ENCODE results near the gene ZNF439. TPM values are rescaled to one million over a fixed set of nuclear protein-coding genes. Genes with fewer than 3 reads are reported as not detected.
"Not testable (repeated sequence)": the region's sequence is repeated elsewhere in the genome, so short reads cannot be mapped to it uniquely, and the experiment has no call there.

Gene ZNF439
- total RNA-seq, 1 donor from 2014 or later = 4.9 TPM

DNA sequence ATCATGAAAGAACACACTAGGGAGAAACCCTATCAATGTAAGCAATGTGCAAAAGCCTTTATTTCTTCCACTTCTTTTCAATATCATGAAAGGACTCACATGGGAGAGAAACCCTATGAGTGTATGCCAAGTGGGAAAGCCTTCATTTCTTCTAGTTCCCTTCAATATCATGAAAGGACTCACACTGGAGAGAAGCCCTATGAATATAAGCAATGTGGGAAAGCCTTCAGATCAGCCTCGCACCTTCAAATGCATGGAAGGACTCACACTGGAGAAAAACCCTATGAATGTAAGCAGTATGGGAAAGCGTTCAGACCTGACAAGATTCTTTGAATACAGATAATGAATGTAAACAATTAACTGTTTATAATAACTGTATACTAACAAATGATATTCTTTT lies 15.0 kb upstream of the ZNF439 start:
- Mint-ChIP-seq H3K27ac (ENCODE audit: unreplicated experiment) (no peak overlapping the region), H3K4me1 (ENCODE audit: low read depth) (no peaks in the 10 kb centered on the region), H3K36me3 (ENCODE audit: low read depth) (peaks cover 57% of the 10 kb centered on the region), H3K4me3 (ENCODE audit: unreplicated experiment) (no peak overlapping the region), H3K9me3 (ENCODE audit: low read depth) (peaks cover 49% of the 10 kb centered on the region), H3K27me3 (ENCODE audit: low read depth) (no peaks in the 10 kb centered on the region)
- no peak for TF ChIP-seq CTCF (IDR thresholded peaks at IDR 0.05)
- DNase-seq (ENCODE audit: low spot score) = no peak

DNA sequence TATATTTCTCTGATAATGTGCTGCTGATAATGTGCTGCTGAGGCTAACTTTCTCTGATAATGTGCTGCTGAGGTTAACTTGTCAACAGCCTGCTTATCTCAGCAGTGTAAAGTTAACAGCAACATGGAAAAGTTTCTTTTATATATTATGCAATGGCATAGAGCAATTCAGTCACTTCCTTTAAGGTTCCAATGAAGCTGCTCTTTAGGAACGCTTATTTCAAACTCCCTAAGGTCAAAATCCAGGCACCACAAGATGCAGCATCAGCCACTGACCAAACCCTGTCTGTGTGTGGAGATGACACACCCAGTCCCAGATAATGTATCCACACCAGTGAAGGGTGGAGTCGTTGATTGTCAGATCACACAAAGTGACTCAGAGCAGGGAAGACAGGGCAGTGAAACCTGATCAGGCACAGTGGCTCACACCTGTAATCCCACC lies 12.9 kb upstream of the ZNF439 start:
- Mint-ChIP-seq H3K36me3 (ENCODE audit: low read depth) (peaks cover 39% of the 10 kb centered on the region), H3K9me3 (ENCODE audit: low read depth) (peaks cover 43% of the 10 kb centered on the region)
- not testable (repeated sequence) for H3K4me3 Mint-ChIP-seq (ENCODE audit: unreplicated experiment); H3K27me3 Mint-ChIP-seq (ENCODE audit: low read depth); H3K27ac Mint-ChIP-seq (ENCODE audit: unreplicated experiment); H3K4me1 Mint-ChIP-seq (ENCODE audit: low read depth); DNase-seq (ENCODE audit: low spot score)

DNA sequence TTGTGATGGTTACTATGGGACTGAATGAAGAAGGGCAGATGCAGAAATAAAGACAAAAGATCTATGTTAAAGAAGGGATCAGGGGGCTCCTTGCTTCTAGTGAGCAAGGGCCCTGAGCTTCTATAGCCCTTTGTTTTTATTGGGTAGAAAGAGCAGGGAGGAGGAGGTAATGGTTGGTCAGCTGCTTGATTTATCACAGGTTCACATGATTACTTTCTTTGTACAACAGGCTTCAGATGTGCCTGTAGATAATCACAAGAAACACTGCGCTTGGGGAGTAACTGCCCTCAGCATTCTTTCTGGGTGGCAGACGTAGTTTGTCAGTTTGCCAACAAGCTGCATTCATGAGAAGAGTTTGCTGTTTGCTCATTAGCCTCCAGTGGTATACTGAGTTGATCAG lies 4.8 kb upstream of the ZNF439 start:
- Mint-ChIP-seq H3K27me3 (ENCODE audit: low read depth) (no peaks in the 10 kb centered on the region), H3K4me1 (ENCODE audit: low read depth) (peaks cover 3% of the 10 kb centered on the region), H3K27ac (ENCODE audit: unreplicated experiment) (no peak overlapping the region), H3K9me3 (ENCODE audit: low read depth) (peaks cover 7% of the 10 kb centered on the region), H3K4me3 (ENCODE audit: unreplicated experiment) (no peak overlapping the region), H3K36me3 (ENCODE audit: low read depth) (peaks cover 1% of the 10 kb centered on the region)
- no peak for TF ChIP-seq CTCF (IDR thresholded peaks at IDR 0.05)
- no peak for DNase-seq (ENCODE audit: low spot score)

DNA sequence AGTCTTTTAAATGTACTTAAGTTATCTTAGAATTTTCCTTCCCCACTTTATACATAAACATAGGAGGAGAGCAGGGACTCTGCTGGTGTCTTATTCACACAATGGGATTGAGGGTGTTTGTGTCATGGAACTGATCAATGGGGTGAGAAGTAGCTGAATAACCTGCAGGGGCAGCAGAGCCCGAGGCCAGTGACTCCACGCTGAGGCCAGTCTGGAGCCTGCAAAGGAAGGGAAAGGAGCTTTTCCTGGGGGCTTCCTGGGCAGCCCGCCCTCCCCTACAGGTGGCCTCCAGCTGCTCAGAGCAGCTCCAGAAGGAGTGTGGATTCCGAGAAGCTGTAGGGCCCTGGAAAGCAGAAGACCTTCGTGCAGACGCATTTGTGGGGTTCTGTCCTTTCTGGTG lies 911 bp upstream of the ZNF439 start:
- H3K27ac Mint-ChIP-seq (ENCODE audit: unreplicated experiment); H3K9me3 Mint-ChIP-seq (ENCODE audit: low read depth); H3K27me3 Mint-ChIP-seq (ENCODE audit: low read depth); H3K36me3 Mint-ChIP-seq (ENCODE audit: low read depth); H3K4me3 Mint-ChIP-seq (ENCODE audit: unreplicated experiment); DNase-seq (ENCODE audit: low spot score): not testable (repeated sequence)
- H3K4me1 Mint-ChIP-seq (ENCODE audit: low read depth) = peaks cover 12% of the 10 kb centered on the region

DNA sequence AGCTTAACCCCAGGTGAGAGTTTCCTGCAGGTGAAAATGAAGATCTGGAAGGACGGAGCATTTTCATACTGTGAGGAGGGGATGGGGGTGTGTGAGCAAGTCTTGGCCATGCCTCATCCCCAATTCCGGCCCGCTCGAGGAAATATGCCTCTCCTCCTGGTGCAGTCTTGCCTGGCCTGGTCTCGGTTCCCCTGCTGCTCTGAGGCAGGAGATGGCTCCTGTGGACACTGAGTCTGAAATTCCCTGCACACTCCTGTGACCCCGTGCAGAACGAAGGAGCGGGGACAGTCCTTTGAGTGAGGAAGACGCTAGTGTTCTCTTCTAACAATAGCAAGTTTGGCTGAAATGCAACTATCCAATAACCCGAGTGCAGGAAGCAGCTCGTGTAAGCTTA lies 329 bp upstream of the ZNF439 start:
- peak overlapping the region; percentile 77 for H3K4me3 Mint-ChIP-seq (ENCODE audit: unreplicated experiment)
- H3K4me1 Mint-ChIP-seq (ENCODE audit: low read depth) = peaks cover 12% of the 10 kb centered on the region
- no peak for TF ChIP-seq CTCF (IDR thresholded peaks at IDR 0.05)
- H3K9me3 Mint-ChIP-seq (ENCODE audit: low read depth) = peaks cover 3% of the 10 kb centered on the region
- no peak for DNase-seq (ENCODE audit: low spot score)
- no peak overlapping the region for H3K27ac Mint-ChIP-seq (ENCODE audit: unreplicated experiment)
- peaks cover 3% of the 10 kb centered on the region for H3K36me3 Mint-ChIP-seq (ENCODE audit: low read depth)
- no peaks in the 10 kb centered on the region for H3K27me3 Mint-ChIP-seq (ENCODE audit: low read depth)

- peaks cover 12% of the 10 kb centered on the region for H3K4me1 Mint-ChIP-seq (ENCODE audit: low read depth)
- H3K9me3 Mint-ChIP-seq (ENCODE audit: low read depth); H3K27ac Mint-ChIP-seq (ENCODE audit: unreplicated experiment); H3K27me3 Mint-ChIP-seq (ENCODE audit: low read depth); H3K36me3 Mint-ChIP-seq (ENCODE audit: low read depth); DNase-seq (ENCODE audit: low spot score); H3K4me3 Mint-ChIP-seq (ENCODE audit: unreplicated experiment): not testable (repeated sequence)
Measured at GRCh38 chr19:11850289-11850688, 1.8 kb downstream of the ZNF439 start.

DNA sequence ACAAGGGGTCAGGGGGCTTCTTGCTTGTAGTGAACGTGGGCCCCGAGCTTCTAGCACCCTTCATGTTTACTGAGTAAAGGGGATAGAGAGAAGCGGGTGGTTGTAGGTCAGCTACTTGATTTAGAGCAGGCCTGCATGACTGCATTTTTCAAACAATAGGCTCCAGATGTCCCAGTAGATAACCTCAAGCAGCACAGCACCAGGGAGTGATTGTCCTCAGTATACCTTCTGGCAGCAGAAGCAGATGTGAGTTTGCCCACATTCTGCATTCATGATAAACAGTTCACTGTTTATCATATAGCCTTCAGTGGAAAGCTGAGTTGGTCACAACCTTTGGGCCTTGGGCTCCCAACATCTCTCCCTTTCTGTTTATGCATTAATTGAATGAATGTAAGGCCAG lies 4.8 kb downstream of the ZNF439 start:
- Mint-ChIP-seq H3K36me3 (ENCODE audit: low read depth) (peaks cover 7% of the 10 kb centered on the region), H3K4me3 (ENCODE audit: unreplicated experiment) (no peak overlapping the region), H3K4me1 (ENCODE audit: low read depth) (peaks cover 9% of the 10 kb centered on the region), H3K9me3 (ENCODE audit: low read depth) (peaks cover 9% of the 10 kb centered on the region), H3K27me3 (ENCODE audit: low read depth) (no peaks in the 10 kb centered on the region), H3K27ac (ENCODE audit: unreplicated experiment) (no peak overlapping the region)
- no peak for TF ChIP-seq CTCF (IDR thresholded peaks at IDR 0.05)
- DNase-seq (ENCODE audit: low spot score) = no peak
